Endothelial cell of hepatic sinusoid (primary cell): ENCODE results near the gene GALNT9.

ENCODE experiments used
- in situ Hi-C: cut with HindIII; loops from 2 replicates; pipeline ENCODE4 v1.10.0; 2017; ENCODE audit warnings: low sequenced_read_pairs

The GALNT9 gene

GRCh38 chr12:132189378-132190011 is 139.9 kb downstream of the GALNT9 start:
- in situ Hi-C loops, result loop anchor here (5.0 kb wide), 1 partner anchor 93 kb away; no protein-coding TSS in a partner anchor

GRCh38 chr12:132188916-132189325 is 140.5 kb downstream of the GALNT9 start:
- in situ Hi-C loops, result no loop called here

- in situ Hi-C loops, result no loop called here
These were observed 140.9 kb downstream of the GALNT9 start for GRCh38 chr12:132188451-132188901.

- in situ Hi-C loops, result no loop called here
These were observed 141.5 kb downstream of the GALNT9 start for GRCh38 chr12:132187646-132188450.

GRCh38 chr12:132186857-132187620 is 142.3 kb downstream of the GALNT9 start:
- in situ Hi-C loops, result no loop called here

- in situ Hi-C loops, result no loop called here
These were observed 143.1 kb downstream of the GALNT9 start for GRCh38 chr12:132186208-132186856.

GRCh38 chr12:132185705-132186104 is 143.7 kb downstream of the GALNT9 start:
- in situ Hi-C loops, result no loop called here

GRCh38 chr12:132182711-132183365 is 146.6 kb downstream of the GALNT9 start:
- in situ Hi-C loops, result no loop called here

GRCh38 chr12:132182206-132182710 is 147.1 kb downstream of the GALNT9 start:
- in situ Hi-C loops, result no loop called here

GRCh38 chr12:132181570-132182200 is 147.7 kb downstream of the GALNT9 start:
- in situ Hi-C loops, result no loop called here

GRCh38 chr12:132180648-132181546 is 148.5 kb downstream of the GALNT9 start:
- in situ Hi-C loops, result no loop called here

GRCh38 chr12:132179431-132180362 is 149.7 kb downstream of the GALNT9 start:
- in situ Hi-C loops, result no loop called here

- in situ Hi-C loops, result no loop called here
These were observed 150.5 kb downstream of the GALNT9 start for GRCh38 chr12:132178801-132179401.

GRCh38 chr12:132178316-132178715 is 151.1 kb downstream of the GALNT9 start:
- in situ Hi-C loops, result no loop called here

- in situ Hi-C loops, result no loop called here
These were observed 152.4 kb downstream of the GALNT9 start for GRCh38 chr12:132176920-132177551.

GRCh38 chr12:132176385-132176919 is 152.9 kb downstream of the GALNT9 start:
- in situ Hi-C loops, result no loop called here
